HepG2 (cell line): Measurements from ENCODE around the gene POLN. TPM values are rescaled to one million over a fixed set of nuclear protein-coding genes. Genes with fewer than 3 reads are reported as not detected.

Experiments used
- BRD4 ChIP-seq: sonication (generic); formaldehyde crosslinking; IDR thresholded peaks from 2 replicates; pipeline ENCODE4 v1.4.0; 2020; ENCODE audit warnings: missing genetic modification reagents
- FOXK1 ChIP-seq: sonication (generic); formaldehyde crosslinking; IDR thresholded peaks from 2 replicates; pipeline ENCODE4 v1.4.0; 2020; ENCODE audit warnings: low read depth, missing genetic modification reagents, borderline replicate concordance
- HMG20B ChIP-seq: conservative IDR thresholded peaks from 2 replicates; pipeline ENCODE4 v1.6.1; 2016; ENCODE audit warnings: missing genetic modification reagents, missing compliant biosample characterization
- IRX3 ChIP-seq: sonication (generic); formaldehyde crosslinking; IDR thresholded peaks from 2 replicates; pipeline ENCODE4 v1.8.1; 2023; ENCODE audit warnings: mild to moderate bottlenecking, low read depth, missing genetic modification reagents, borderline replicate concordance
- MXD4 ChIP-seq: IDR thresholded peaks from 2 replicates; pipeline ENCODE4 v1.6.1; 2016; ENCODE audit warnings: mild to moderate bottlenecking, missing biosample characterization, missing genetic modification reagents
- NCOR1 ChIP-seq: fragments of 200-600 bp; sonication (generic); IDR thresholded peaks from 2 replicates; pipeline ENCODE4 v1.7.0; 2017; ENCODE audit warnings: antibody characterized with exemption, low read length, borderline replicate concordance
- NR1H2 ChIP-seq: sonication (generic); formaldehyde crosslinking; IDR thresholded peaks from 2 replicates; pipeline ENCODE4 v1.8.1; 2022; ENCODE audit warnings: low read depth, missing genetic modification reagents, borderline replicate concordance
- SALL1 ChIP-seq: sonication (generic); formaldehyde crosslinking; IDR thresholded peaks from 2 replicates; pipeline ENCODE4 v1.8.0; 2022; ENCODE audit warnings: mild to moderate bottlenecking, missing genetic modification reagents
- SATB2 ChIP-seq: sonication (generic); formaldehyde crosslinking; IDR thresholded peaks from 2 replicates; pipeline ENCODE4 v1.5.0; 2020; ENCODE audit warnings: missing genetic modification reagents
- ZNF772 ChIP-seq: sonication (generic); formaldehyde crosslinking; IDR thresholded peaks from 2 replicates; pipeline ENCODE4 v1.5.0; 2020; ENCODE audit warnings: mild to moderate bottlenecking, missing genetic modification reagents
- ZNF816 ChIP-seq: sonication (generic); formaldehyde crosslinking; IDR thresholded peaks from 2 replicates; pipeline ENCODE4 v1.8.0; 2022; ENCODE audit warnings: missing genetic modification reagents, mild to moderate bottlenecking, borderline replicate concordance
- polyA plus RNA-seq, 8 experiments: library from polyadenylated mRNA; depleted of rRNA in 3 of 8; stranded (reverse) in 7 of 8; unstranded in 1 of 8; fragments of >200 nt; fragmentation: Illumina TruSeq in 4 of 8; extraction: Trizol in 4 of 8; gene quantifications; 2 replicates each; pipeline versions ENCODE4 v1.2.1 to v1.2.3, GENCODE V29; 2011 to 2016; ENCODE audit warnings: low read depth in 4 of 8, missing spikeins in 1 of 8, mixed read lengths in 1 of 8; ENCODE audit not compliant: insufficient read depth in 1 of 8
- total RNA-seq, 5 experiments: library from RNA; depleted of rRNA; stranded (reverse); fragments of >200 nt; fragmentation: Illumina TruSeq; extraction: Trizol; gene quantifications; 2 replicates each; pipeline ENCODE4 v1.2.3, GENCODE V29; 2016; ENCODE audit warnings: low read depth in 1 of 5
- TF ChIP-seq, protein P1 (sequence below): sonication (generic); formaldehyde crosslinking; IDR thresholded peaks from 2 replicates; pipeline ENCODE4 v1.8.1; 2022; ENCODE audit warnings: mild to moderate bottlenecking, missing genetic modification reagents
- TF ChIP-seq, protein P2 (sequence below): sonication (generic); formaldehyde crosslinking; IDR thresholded peaks from 2 replicates; pipeline ENCODE4 v1.4.0; 2020; ENCODE audit warnings: missing genetic modification reagents
- TF ChIP-seq, protein P3 (sequence below): sonication (generic); formaldehyde crosslinking; IDR thresholded peaks from 2 replicates; pipeline ENCODE4 v1.4.0; 2020; ENCODE audit warnings: missing genetic modification reagents, low read depth, mild to moderate bottlenecking, borderline replicate concordance
- TF ChIP-seq, protein P4 (sequence below): sonication (generic); formaldehyde crosslinking; IDR thresholded peaks from 2 replicates; pipeline ENCODE4 v1.4.0; 2020; ENCODE audit warnings: missing genetic modification reagents
- TF ChIP-seq, protein P5 (sequence below): sonication (generic); formaldehyde crosslinking; IDR thresholded peaks from 2 replicates; pipeline ENCODE4 v1.9.0; 2022; ENCODE audit warnings: low read depth, missing genetic modification reagents
- TF ChIP-seq, protein P6 (sequence below): sonication (generic); formaldehyde crosslinking; IDR thresholded peaks from 2 replicates; pipeline ENCODE4 v1.5.0; 2020; ENCODE audit warnings: missing genetic modification reagents, mild to moderate bottlenecking, borderline replicate concordance
- TF ChIP-seq, protein P7 (sequence below): fragments of 450-650 bp; IDR thresholded peaks from 2 replicates; pipeline ENCODE4 v1.6.1; 2017

Gene POLN
- total and polyA plus RNA-seq, 2 of the 13 experiments (the other 11 are each of a cell fraction or from before 2014, with no cell fraction given), result 0.93 to 1.5 TPM

DNA sequence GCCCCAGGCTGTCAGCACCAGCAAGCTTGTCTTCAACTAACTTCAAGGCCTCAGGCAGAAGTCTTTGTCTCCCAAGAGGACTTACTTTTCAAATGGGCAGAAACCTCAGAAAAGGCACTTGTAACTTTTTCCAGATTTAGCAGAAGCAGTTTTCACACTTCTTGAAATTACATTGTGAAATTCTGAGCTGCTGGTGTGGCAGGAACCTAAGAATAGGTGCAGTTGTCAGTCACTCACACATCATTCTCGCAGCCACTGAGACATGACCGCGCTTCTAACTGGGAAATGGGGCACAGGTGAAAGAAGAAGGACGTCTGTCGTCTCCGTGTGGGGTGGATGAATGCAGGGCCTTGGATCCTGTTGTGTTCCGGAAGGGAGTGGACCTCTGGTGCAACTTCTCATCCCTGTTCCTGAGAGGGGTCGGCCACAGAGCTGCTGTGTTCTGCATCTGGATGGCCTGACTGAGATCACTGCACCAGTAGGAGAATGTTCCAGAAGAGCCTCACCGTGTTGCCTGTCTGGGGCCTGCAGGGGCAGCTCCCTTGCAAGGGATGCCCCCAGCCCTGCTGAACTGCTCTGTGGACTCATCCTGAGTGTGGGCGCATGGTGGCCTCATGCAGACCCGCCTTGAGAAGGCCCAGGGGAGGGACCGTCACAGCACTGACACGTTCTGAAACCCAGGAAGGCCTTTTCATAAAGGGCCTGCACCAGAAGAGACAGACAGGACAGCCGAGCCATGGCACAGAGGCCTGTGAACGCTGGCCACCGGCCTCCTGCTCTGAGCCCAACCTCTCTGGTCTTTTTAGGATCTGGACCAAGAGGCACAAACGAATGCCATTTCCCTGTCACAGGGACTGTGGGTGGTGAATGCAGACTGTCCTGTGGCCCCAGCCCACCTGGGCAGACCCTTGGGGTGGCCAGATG lies 164.1 kb downstream of the POLN start (continued):
- TF ChIP-seq, protein P1, sequence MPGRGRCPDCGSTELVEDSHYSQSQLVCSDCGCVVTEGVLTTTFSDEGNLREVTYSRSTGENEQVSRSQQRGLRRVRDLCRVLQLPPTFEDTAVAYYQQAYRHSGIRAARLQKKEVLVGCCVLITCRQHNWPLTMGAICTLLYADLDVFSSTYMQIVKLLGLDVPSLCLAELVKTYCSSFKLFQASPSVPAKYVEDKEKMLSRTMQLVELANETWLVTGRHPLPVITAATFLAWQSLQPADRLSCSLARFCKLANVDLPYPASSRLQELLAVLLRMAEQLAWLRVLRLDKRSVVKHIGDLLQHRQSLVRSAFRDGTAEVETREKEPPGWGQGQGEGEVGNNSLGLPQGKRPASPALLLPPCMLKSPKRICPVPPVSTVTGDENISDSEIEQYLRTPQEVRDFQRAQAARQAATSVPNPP, result 0 out of 2 replicates have a peak, but pooled peaks have one; percentile 39
- TF ChIP-seq NCOR1 (no peak), IRX3 (CRISPR knock-in tag) (0 out of 2 replicates have a peak, but pooled peaks have one; percentile 55), BRD4 (0 out of 2 replicates have a peak, but pooled peaks have one; percentile 2), SATB2 (no peak), SALL1 (CRISPR knock-in tag) (no peak), HMG20B (CRISPR knock-in tag) (no peak), ZNF772 (no peak), ZNF816 (CRISPR knock-in tag) (no peak), NR1H2 (CRISPR knock-in tag) (no peak), FOXK1 (CRISPR knock-in tag) (no peak), MXD4 (no peak)
- TF ChIP-seq, protein P2, sequence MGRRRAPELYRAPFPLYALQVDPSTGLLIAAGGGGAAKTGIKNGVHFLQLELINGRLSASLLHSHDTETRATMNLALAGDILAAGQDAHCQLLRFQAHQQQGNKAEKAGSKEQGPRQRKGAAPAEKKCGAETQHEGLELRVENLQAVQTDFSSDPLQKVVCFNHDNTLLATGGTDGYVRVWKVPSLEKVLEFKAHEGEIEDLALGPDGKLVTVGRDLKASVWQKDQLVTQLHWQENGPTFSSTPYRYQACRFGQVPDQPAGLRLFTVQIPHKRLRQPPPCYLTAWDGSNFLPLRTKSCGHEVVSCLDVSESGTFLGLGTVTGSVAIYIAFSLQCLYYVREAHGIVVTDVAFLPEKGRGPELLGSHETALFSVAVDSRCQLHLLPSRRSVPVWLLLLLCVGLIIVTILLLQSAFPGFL (CRISPR knock-in tag), result no peak
- TF ChIP-seq, protein P3, sequence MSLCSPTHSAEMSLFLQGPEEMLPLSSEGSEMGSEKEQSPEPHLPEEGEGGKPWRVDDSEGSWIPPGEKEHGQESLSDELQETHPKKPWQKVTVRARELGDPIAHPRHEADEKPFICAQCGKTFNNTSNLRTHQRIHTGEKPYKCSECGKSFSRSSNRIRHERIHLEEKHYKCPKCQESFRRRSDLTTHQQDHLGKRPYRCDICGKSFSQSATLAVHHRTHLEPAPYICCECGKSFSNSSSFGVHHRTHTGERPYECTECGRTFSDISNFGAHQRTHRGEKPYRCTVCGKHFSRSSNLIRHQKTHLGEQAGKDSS (CRISPR knock-in tag), result no peak
- TF ChIP-seq, protein P4, sequence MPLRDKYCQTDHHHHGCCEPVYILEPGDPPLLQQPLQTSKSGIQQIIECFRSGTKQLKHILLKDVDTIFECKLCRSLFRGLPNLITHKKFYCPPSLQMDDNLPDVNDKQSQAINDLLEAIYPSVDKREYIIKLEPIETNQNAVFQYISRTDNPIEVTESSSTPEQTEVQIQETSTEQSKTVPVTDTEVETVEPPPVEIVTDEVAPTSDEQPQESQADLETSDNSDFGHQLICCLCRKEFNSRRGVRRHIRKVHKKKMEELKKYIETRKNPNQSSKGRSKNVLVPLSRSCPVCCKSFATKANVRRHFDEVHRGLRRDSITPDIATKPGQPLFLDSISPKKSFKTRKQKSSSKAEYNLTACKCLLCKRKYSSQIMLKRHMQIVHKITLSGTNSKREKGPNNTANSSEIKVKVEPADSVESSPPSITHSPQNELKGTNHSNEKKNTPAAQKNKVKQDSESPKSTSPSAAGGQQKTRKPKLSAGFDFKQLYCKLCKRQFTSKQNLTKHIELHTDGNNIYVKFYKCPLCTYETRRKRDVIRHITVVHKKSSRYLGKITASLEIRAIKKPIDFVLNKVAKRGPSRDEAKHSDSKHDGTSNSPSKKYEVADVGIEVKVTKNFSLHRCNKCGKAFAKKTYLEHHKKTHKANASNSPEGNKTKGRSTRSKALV (CRISPR knock-in tag), result no peak
- TF ChIP-seq, protein P5, sequence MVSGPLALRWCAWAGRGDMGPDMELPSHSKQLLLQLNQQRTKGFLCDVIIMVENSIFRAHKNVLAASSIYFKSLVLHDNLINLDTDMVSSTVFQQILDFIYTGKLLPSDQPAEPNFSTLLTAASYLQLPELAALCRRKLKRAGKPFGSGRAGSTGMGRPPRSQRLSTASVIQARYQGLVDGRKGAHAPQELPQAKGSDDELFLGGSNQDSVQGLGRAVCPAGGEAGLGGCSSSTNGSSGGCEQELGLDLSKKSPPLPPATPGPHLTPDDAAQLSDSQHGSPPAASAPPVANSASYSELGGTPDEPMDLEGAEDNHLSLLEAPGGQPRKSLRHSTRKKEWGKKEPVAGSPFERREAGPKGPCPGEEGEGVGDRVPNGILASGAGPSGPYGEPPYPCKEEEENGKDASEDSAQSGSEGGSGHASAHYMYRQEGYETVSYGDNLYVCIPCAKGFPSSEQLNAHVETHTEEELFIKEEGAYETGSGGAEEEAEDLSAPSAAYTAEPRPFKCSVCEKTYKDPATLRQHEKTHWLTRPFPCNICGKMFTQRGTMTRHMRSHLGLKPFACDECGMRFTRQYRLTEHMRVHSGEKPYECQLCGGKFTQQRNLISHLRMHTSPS, result no peak
- TF ChIP-seq, protein P6, sequence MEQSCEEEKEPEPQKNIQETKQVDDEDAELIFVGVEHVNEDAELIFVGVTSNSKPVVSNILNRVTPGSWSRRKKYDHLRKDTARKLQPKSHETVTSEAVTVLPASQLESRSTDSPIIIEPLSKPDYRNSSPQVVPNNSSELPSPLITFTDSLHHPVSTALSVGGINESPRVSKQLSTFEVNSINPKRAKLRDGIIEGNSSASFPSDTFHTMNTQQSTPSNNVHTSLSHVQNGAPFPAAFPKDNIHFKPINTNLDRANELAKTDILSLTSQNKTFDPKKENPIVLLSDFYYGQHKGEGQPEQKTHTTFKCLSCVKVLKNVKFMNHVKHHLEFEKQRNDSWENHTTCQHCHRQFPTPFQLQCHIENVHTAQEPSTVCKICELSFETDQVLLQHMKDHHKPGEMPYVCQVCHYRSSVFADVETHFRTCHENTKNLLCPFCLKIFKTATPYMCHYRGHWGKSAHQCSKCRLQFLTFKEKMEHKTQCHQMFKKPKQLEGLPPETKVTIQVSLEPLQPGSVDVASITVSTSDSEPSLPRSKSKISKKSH (CRISPR knock-in tag), result no peak
- TF ChIP-seq, protein P7, sequence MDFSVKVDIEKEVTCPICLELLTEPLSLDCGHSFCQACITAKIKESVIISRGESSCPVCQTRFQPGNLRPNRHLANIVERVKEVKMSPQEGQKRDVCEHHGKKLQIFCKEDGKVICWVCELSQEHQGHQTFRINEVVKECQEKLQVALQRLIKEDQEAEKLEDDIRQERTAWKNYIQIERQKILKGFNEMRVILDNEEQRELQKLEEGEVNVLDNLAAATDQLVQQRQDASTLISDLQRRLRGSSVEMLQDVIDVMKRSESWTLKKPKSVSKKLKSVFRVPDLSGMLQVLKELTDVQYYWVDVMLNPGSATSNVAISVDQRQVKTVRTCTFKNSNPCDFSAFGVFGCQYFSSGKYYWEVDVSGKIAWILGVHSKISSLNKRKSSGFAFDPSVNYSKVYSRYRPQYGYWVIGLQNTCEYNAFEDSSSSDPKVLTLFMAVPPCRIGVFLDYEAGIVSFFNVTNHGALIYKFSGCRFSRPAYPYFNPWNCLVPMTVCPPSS, result no peak
